Measurements from ENCODE around the gene EML1. TPM values are rescaled to one million over a fixed set of nuclear protein-coding genes. Genes with fewer than 3 reads are reported as not detected.

The EML1 gene
- total and polyA plus RNA-seq, 2 of the 13 experiments (the other 11 are each of a cell fraction or from before 2014, with no cell fraction given): 0.59 to 1.7 TPM

GRCh38 chr14:99961826-99962518 lies 168.8 kb downstream of the EML1 start:
- Histone ChIP-seq H3K4me1 (ENCODE audit: insufficient read depth, low read length) (peaks cover 40% of the 10 kb centered on the region), H3K4me2 (ENCODE audit: low read depth, low read length) (peak overlapping the region; percentile 45; the same call in 1 of the 2 replicates), H3K9me3 (ENCODE audit: low read length) (no peaks in the 10 kb centered on the region), H4K20me1 (ENCODE audit: insufficient read depth, low read length) (no peaks in the 10 kb centered on the region), H3K9ac (ENCODE audit: insufficient read depth, low read depth, low read length) (no peak overlapping the region), H3K27ac (ENCODE audit: extremely low read length, insufficient read depth, low read length) (no peak overlapping the region), H3K4me3 (replicated peaks in 1 of 3; ENCODE audit: insufficient read depth in 1 of 3, low read depth in 2 of 3, low read length in 3 of 3) (no peak overlapping the region; a peak in 1 of 6 replicates), H2AFZ (ENCODE audit: low read length) (no peak overlapping the region), H3K27me3 (ENCODE audit: control insufficient read depth in 1 of 2, insufficient read depth in 2 of 2, low read length in 2 of 2) (peaks cover 0 to 12% of the 10 kb centered on the region in 2 experiments), H3K36me3 (replicated peaks in 1 of 2; ENCODE audit: control insufficient read depth in 1 of 2, insufficient read depth in 2 of 2, low read length in 2 of 2) (no peaks in the 10 kb centered on the region), H3K79me2 (ENCODE audit: insufficient read depth, low read length) (no peaks in the 10 kb centered on the region)
- CTCF ChIA-PET (ENCODE audit: low intra/inter-chr PET ratio, low total read pairs): no interaction called here
- intact Hi-C loops (cut with micrococcal nuclease; ENCODE audit: unreplicated experiment): no loop called here
- in situ Hi-C loops (cut with HindIII; ENCODE audit: extremely low pct_ligation_motif_present, low pct_unique_long_range_greater_than_20kb): no loop called here
- ATAC-seq: no peak
- BruUV-seq (replicated peaks): no TSS peak
- no peak for DNase-seq (ENCODE audit: low spot score)
- POLR2A ChIA-PET: no interaction called here
- WGBS (ENCODE audit: low lambda C conversion rate): 32% methylated on average over 18 of the region's 18 CpGs
- no peak for FAIRE-seq
- TF ChIP-seq POGK (CRISPR knock-in tag; conservative IDR thresholded peaks at IDR 0.05) (peak; percentile 47; the same call in 1 of the 2 replicates), HNF4A (CRISPR knock-in tag; IDR thresholded peaks at IDR 0.05) (peak; percentile 55; the same call in 1 of the 2 replicates), ESRRA (CRISPR knock-in tag; IDR thresholded peaks at IDR 0.05; ENCODE audit: low read depth) (no peak), ZNF281 (CRISPR knock-in tag; IDR thresholded peaks at IDR 0.05; ENCODE audit: borderline replicate concordance) (peak; percentile 71), ZNF746 (CRISPR knock-in tag; IDR thresholded peaks at IDR 0.05) (no peak), ZNF20 (CRISPR knock-in tag; IDR thresholded peaks at IDR 0.05) (no peak)
